ENCODE results near the gene PGM2.

GRCh38 chr4:37891260-37892159, 65.0 kb downstream of the PGM2 start:
- no peak for TF ChIP-seq EZH2 (IDR thresholded peaks at IDR 0.05; ENCODE audit: insufficient read depth, poor library complexity, severe bottlenecking)
- no peak for TF ChIP-seq EZH2phosphoT487 (IDR thresholded peaks at IDR 0.05; ENCODE audit: insufficient read depth, low read depth)
